Right lung (tissue), 5 donors: ENCODE measurements around the gene FBXO36. TPM values are rescaled to one million over a fixed set of nuclear protein-coding genes. Genes with fewer than 3 reads are reported as not detected.

ENCODE experiments used
- DNase-seq, 2 donors: peaks; one replicate each; pipeline ENCODE4 v3.0.0-alpha.2; 2013
- polyA plus RNA-seq, 5 donors: library from polyadenylated mRNA; unstranded; fragments of 120-200 nt; gene quantifications; one replicate each; pipeline versions ENCODE4 v1.2.1 to v1.2.3, GENCODE V29; 2013; ENCODE audit warnings: inconsistent platforms in 1 of 5, low replicate concordance in 1 of 5; ENCODE audit not compliant: insufficient read length in 5 of 5, insufficient read depth in 1 of 5

The FBXO36 gene
- polyA plus RNA-seq, 5 donors: 4.9 to 5.9 (median 5.5) TPM

DNA sequence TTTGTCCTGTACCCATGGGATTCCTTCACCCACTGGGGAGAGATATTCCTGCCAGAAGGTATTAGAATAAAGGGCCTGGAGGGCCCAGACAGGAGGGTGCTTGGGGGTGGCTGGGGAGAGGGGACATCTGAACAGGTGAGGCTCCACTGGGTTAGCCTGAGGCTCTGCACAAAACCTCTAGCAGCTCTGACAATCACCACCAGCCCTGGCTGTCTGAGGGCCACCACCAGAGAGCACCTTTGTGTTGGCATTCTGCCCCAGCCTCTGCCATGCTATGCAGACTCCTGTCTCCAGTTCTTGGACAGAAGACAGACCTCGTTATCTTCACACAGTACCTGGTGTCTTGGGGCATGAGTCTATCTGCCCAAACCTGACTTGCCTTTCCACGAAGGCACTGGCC lies 121.2 kb downstream of the FBXO36 start:
- no peak for DNase-seq

- DNase-seq: no peak
These were observed 124.2 kb downstream of the FBXO36 start for GRCh38 chr2:230046491-230046890.

DNA sequence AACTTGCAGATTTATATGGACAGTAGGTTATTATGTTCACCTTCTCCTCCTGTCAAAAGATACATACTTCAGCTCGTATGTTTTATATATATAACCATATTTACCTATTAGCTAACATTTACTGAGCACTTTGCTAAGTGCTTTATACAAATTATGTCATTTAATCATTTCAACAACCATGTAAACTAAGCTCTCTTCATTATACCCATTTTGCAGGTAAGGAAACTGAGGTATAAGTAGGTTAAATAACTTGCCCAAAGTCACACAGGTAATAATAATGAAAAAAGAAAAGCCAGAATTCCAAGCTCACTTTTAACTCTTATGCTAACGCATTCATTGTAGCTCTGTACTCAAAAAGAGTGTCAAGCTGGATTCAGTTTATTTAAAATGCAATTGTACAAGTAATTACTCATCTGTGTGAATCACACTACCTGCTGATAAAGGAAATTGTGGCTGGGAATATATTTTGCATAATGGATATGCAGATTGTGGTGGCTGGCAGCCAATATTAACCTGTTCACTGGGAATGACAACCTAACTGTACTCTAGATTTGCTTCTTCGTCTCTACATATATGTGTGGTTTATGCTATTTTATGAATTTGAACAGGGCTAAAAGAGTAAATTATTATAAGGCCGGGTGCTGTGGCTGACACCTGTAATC lies 125.8 kb downstream of the FBXO36 start:
- DNase-seq: no peak

GRCh38 chr2:230050136-230050535 lies 127.8 kb downstream of the FBXO36 start:
- DNase-seq: no peak

GRCh38 chr2:230052299-230052698 lies 130.0 kb downstream of the FBXO36 start:
- no peak for DNase-seq

DNA sequence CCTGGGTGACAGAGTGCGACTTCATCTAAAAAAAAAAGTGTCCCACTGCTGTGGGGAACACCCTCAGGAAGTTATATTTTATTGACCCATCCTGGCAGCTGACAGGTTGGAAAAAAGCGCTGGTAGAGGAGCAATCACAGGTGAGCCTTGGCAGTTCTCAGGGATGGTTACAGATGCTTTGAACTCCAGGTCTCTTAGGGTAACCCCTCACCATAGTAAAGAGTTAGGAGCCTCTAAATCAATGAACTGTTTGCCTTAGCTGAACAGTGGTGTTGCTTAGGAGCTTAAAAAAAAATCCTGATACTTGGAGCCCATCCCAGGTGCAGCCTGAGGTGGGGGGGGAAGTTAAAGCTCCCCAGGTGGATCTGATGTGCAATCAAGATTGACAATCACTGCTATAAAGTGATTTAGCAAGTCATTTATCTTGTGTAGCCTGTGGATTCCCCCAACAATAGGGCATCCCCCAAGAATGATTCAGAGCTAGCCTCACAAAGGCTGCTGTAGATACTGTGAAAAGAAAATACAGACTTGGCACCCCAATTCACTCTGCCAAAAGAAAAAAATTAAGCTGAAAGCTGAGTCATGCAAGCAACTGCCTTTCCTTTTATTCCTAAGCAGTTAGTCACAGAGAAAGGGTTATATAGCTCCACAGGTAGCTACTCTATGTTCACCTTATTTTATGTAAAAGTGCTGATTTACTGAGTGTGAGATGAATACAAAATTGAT lies 131.6 kb downstream of the FBXO36 start:
- DNase-seq: no peak

GRCh38 chr2:230060672-230061293 lies 138.5 kb downstream of the FBXO36 start:
- no peak for DNase-seq

Other genes with a start within 250 kb of the FBXO36 start
- gene DNER, start 207.9 kb upstream of the FBXO36 start, polyA plus RNA-seq: 1 to 10 TPM; 1.4 to 2.4 (median 1.7) TPM
- 100 to 1,000 TPM; 111 to 192 (median 174) TPM for gene TRIP12, start 494 bp upstream of the FBXO36 start, polyA plus RNA-seq
- gene SLC16A14, start 146.4 kb downstream of the FBXO36 start, polyA plus RNA-seq: 10 to 100 TPM in 4 of 5 donors, 1 to 10 TPM in 1; 6.9 to 15.4 (median 11.3) TPM